Colonic mucosa (tissue), 4 donors: ENCODE data around the gene HP1BP3. TPM values are rescaled to one million over a fixed set of nuclear protein-coding genes. Genes with fewer than 3 reads are reported as not detected.
"Not testable (repeated sequence)": the region's sequence is repeated elsewhere in the genome, so short reads cannot be mapped to it uniquely, and the experiment has no call there.

Experiments
- DNase-seq: peaks from one replicate; pipeline ENCODE4 v3.0.0-alpha.2; 2020
- H3K27ac ChIP-seq: fragments of 200-600 bp; one replicate; pipeline ENCODE4 v1.8.0; 2021
- H3K27me3 ChIP-seq: fragments of 200-600 bp; one replicate; pipeline ENCODE4 v1.8.0; 2021
- H3K36me3 ChIP-seq: fragments of 200-600 bp; one replicate; pipeline ENCODE4 v1.8.0; 2021
- H3K4me1 ChIP-seq: fragments of 200-600 bp; one replicate; pipeline ENCODE4 v1.8.0; 2021; ENCODE audit warnings: mild to moderate bottlenecking
- H3K4me3 ChIP-seq: fragments of 200-600 bp; one replicate; pipeline ENCODE4 v1.8.0; 2021
- H3K9ac ChIP-seq, 2 donors: one replicate each; pipeline ENCODE4 v1.7.0; 2013; ENCODE audit warnings: control low read depth in 2 of 2, low read depth in 2 of 2, low read length in 2 of 2
- H3K9me3 ChIP-seq: fragments of 200-600 bp; one replicate; pipeline ENCODE4 v1.8.0; 2021
- intact Hi-C: fragments of 100-400 bp; cut with DNase I; formaldehyde crosslinking; loops from one replicate; pipeline ENCODE4 v1.14.1; 2022
- total RNA-seq, 2 donors: library from RNA; stranded (reverse); fragmentation: NEBNext Ultra II Directional in 1 of 2; extraction: Animal tissue kit (Norgen Biotek cat#: 25700) in 1 of 2; gene quantifications; one replicate each; pipeline ENCODE4 v1.2.1, GENCODE V29; 2021
- TF ChIP-seq, protein P1 (sequence below): fragments of 200-600 bp; IDR thresholded peaks from one replicate; pipeline ENCODE4 v1.8.0; 2022; ENCODE audit warnings: antibody characterized with exemption, mild to moderate bottlenecking
- donor health status: healthy.
- donor health status: DM: no; HTN: no; CAD: no.
- donor health status: DM: no; HTN: no; CAD: no.

Gene HP1BP3
- total RNA-seq, 2 donors from 2014 or later, result 165 to 210 TPM

DNA sequence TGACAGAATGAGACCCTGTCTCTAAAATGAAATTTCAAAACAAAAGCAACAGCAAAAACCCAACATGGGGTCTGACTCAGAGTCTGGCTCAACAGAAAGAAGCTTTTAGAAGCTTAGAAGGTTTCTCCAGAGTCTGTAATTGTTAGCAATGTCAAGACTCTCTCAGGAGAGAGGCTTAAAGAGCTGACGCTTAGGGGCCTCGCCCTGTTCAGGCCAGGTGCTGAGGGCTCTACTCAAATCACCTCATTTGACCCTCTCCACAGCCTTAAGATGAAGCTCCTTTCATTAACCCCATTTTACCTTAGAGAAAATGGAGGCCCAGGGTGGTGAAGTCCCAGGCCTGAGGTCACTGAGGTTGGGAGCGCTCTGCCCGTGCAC, 64.0 kb downstream of the HP1BP3 start:
- TF ChIP-seq, protein P1, sequence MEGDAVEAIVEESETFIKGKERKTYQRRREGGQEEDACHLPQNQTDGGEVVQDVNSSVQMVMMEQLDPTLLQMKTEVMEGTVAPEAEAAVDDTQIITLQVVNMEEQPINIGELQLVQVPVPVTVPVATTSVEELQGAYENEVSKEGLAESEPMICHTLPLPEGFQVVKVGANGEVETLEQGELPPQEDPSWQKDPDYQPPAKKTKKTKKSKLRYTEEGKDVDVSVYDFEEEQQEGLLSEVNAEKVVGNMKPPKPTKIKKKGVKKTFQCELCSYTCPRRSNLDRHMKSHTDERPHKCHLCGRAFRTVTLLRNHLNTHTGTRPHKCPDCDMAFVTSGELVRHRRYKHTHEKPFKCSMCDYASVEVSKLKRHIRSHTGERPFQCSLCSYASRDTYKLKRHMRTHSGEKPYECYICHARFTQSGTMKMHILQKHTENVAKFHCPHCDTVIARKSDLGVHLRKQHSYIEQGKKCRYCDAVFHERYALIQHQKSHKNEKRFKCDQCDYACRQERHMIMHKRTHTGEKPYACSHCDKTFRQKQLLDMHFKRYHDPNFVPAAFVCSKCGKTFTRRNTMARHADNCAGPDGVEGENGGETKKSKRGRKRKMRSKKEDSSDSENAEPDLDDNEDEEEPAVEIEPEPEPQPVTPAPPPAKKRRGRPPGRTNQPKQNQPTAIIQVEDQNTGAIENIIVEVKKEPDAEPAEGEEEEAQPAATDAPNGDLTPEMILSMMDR, result no peak
- Histone ChIP-seq H3K9me3 (no peaks in the 10 kb centered on the region), H3K27me3 (peaks cover 6% of the 10 kb centered on the region), H3K9ac (no peak overlapping the region), H3K27ac (no peak overlapping the region), H3K36me3 (no peaks in the 10 kb centered on the region), H3K4me1 (no peaks in the 10 kb centered on the region), H3K4me3 (no peak overlapping the region)
- intact Hi-C loops, result no loop called here
- DNase-seq, result no peak

GRCh38 chr1:20721117-20722061, 65.7 kb downstream of the HP1BP3 start:
- intact Hi-C loops, result no loop called here
- Histone ChIP-seq H3K4me1 (no peaks in the 10 kb centered on the region), H3K36me3 (no peaks in the 10 kb centered on the region), H3K9ac (no peak overlapping the region), H3K9me3 (no peaks in the 10 kb centered on the region), H3K4me3 (no peak overlapping the region), H3K27me3 (peaks cover 11% of the 10 kb centered on the region), H3K27ac (no peak overlapping the region)
- TF ChIP-seq, protein P1, result no peak
- DNase-seq, result no peak

- Histone ChIP-seq H3K27me3 (peaks cover 11% of the 10 kb centered on the region), H3K4me1 (no peaks in the 10 kb centered on the region), H3K27ac (no peak overlapping the region), H3K36me3 (no peaks in the 10 kb centered on the region), H3K4me3 (no peak overlapping the region), H3K9ac (no peak overlapping the region), H3K9me3 (no peaks in the 10 kb centered on the region)
- no peak for DNase-seq
- intact Hi-C loops, result no loop called here
- TF ChIP-seq, protein P1, result no peak
These were observed 66.4 kb downstream of the HP1BP3 start for GRCh38 chr1:20720631-20721091.

DNA sequence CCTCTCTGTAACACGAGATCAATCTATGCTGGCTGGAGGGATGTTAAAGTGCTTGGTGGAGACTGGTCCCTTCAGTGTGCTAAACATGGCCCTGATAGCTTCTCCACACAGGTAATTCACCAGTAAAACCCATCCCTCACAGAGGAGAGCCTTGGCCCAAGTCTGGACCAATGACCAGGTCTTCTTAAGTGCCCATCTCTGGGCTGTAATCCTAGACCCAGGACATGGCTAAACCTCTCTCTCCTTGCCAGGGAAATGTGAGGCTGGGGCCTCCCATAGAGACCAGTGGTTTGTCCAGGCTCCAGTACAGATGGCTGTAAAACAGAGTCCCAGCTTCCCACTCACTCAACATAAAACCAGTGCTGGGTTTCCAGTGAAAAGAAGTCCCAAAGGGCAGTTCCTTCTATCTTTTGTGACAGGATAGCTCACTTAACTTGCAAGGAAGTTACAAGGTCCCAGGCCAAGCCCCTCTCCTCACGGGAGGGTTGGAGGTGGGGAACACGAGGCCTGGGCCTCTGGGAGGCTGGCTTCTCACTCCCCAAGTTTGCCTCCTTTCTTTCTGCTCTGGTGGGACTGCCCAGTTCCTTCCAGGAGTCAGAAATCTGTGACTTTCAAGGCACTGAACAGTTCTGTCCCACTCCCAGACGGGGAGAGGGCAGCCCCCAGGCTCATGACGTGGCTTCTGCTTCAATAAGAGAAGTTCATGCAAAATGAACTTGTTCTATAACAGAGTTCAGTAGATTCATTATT, 67.1 kb downstream of the HP1BP3 start:
- Histone ChIP-seq H3K27ac (no peak overlapping the region), H3K36me3 (no peaks in the 10 kb centered on the region), H3K9ac (no peak overlapping the region), H3K27me3 (peaks cover 11% of the 10 kb centered on the region), H3K4me1 (no peaks in the 10 kb centered on the region), H3K4me3 (no peak overlapping the region), H3K9me3 (no peaks in the 10 kb centered on the region)
- TF ChIP-seq, protein P1, result no peak
- intact Hi-C loops, result no loop called here
- DNase-seq, result no peak

DNA sequence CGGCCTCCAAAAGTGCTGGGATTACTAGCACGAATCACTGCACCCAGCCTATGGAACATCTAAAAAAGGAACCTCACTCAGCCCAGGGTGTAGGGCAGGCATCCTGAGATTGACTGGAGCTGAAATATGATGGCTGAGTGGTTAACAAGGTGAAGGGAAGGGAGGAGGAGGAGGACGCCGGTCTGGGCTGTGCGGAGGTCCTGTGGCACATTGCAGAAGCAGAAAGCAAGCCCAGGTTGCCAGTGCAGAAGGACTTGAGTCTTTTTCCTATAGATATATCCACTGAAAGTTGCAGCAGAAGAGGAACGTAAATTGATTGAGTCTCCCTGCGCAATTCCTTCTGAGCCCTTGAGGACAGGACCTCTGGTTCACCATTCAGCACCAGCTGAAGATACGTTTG, 67.8 kb downstream of the HP1BP3 start:
- no peaks in the 10 kb centered on the region for H3K36me3 ChIP-seq
- intact Hi-C loops, result no loop called here
- H3K4me3 ChIP-seq, result no peak overlapping the region
- H3K4me1 ChIP-seq, result no peaks in the 10 kb centered on the region
- peaks cover 11% of the 10 kb centered on the region for H3K27me3 ChIP-seq
- no peak overlapping the region for H3K27ac ChIP-seq
- TF ChIP-seq, protein P1, result no peak
- no peaks in the 10 kb centered on the region for H3K9me3 ChIP-seq
- no peak overlapping the region for H3K9ac ChIP-seq
- no peak for DNase-seq

- peak overlapping the region; percentile 34 for H3K4me3 ChIP-seq
- H3K36me3 ChIP-seq, H3K4me1 ChIP-seq, H3K9ac ChIP-seq, H3K9me3 ChIP-seq, H3K27ac ChIP-seq, DNase-seq, intact Hi-C loops: not testable (repeated sequence)
- H3K27me3 ChIP-seq, result peaks cover 11% of the 10 kb centered on the region
These were observed 68.7 kb downstream of the HP1BP3 start for GRCh38 chr1:20718343-20718882.
